Kidney (tissue), 14 donors: ENCODE measurements around the gene MEGF6. TPM values are rescaled to one million over a fixed set of nuclear protein-coding genes. Genes with fewer than 3 reads are reported as not detected.

Experiments
- DNase-seq, 5 donors: peaks; one replicate each; pipeline ENCODE4 v3.0.0-alpha.2; 2013 to 2020
- FAIRE-seq: peaks from 2 replicates; lab custom pipeline; 2012; peaks lifted over from hg19 to GRCh38; lab: Jason Lieb, UNC
- H3K27ac ChIP-seq, 2 donors: one replicate each; pipeline ENCODE4 v1.7.0; 2013; ENCODE audit warnings: low read depth in 2 of 2, low read length in 2 of 2, inconsistent platforms in 1 of 2
- H3K27me3 ChIP-seq: one replicate; pipeline ENCODE4 v1.7.1; 2013; ENCODE audit warnings: low read length, inconsistent platforms; ENCODE audit not compliant: control insufficient read depth, insufficient read depth
- H3K36me3 ChIP-seq, 3 donors: one replicate each; pipeline versions ENCODE4 v1.7.0 to v1.7.1; 2013; ENCODE audit warnings: low read length in 3 of 3, control low read depth in 1 of 3, inconsistent platforms in 1 of 3; ENCODE audit not compliant: insufficient read depth in 3 of 3, control insufficient read depth in 2 of 3
- H3K4me1 ChIP-seq, 3 donors: one replicate each; pipeline versions ENCODE4 v1.7.0 to v1.7.1; 2013; ENCODE audit warnings: low read length in 3 of 3, inconsistent platforms in 1 of 3, low read depth in 1 of 3; ENCODE audit not compliant: control insufficient read depth in 2 of 3, insufficient read depth in 2 of 3
- H3K4me3 ChIP-seq, 3 donors: one replicate each; pipeline versions ENCODE4 v1.7.0 to v1.8.1; 2013; ENCODE audit warnings: low read length in 3 of 3, control low read depth in 1 of 3, inconsistent platforms in 1 of 3
- H3K9ac ChIP-seq, 3 donors: one replicate each; pipeline versions ENCODE4 v1.7.0 to v1.7.1; 2013; ENCODE audit warnings: low read length in 3 of 3, control low read depth in 1 of 3, inconsistent platforms in 1 of 3
- H3K9me3 ChIP-seq, 3 donors: one replicate each; pipeline versions ENCODE4 v1.7.0 to v1.7.1; 2013; ENCODE audit warnings: low read length in 3 of 3, control low read depth in 1 of 3, inconsistent platforms in 1 of 3; ENCODE audit not compliant: control insufficient read depth in 2 of 3, insufficient read depth in 1 of 3
- CTCF ChIP-seq: IDR thresholded peaks from 3 replicates; pipeline ENCODE4 v1.5.1; 2012; ENCODE audit warnings: mild to moderate bottlenecking, moderate library complexity, borderline replicate concordance; ENCODE audit not compliant: insufficient read depth; ENCODE audit errors: extremely low read depth
- intact Hi-C: fragments of 100-400 bp; cut with DNase I; formaldehyde crosslinking; loops from one replicate; pipeline ENCODE4 v1.11.1; 2022
- polyA plus RNA-seq: library from polyadenylated mRNA; stranded (reverse); fragments of 350-450 nt; fragmentation: Illumina TruSeq; extraction: RNeasy Lipid Tissue Mini Kit (QIAGEN cat#74804); gene quantifications from one replicate; pipeline ENCODE4 v1.2.3, GENCODE V29; 2014; ENCODE audit warnings: low read depth, low replicate concordance; ENCODE audit not compliant: insufficient read depth
- total RNA-seq: library from RNA; stranded (reverse); fragmentation: NEBNext Ultra II Directional; extraction: Animal tissue kit (Norgen Biotek cat#: 25700); gene quantifications from one replicate; pipeline ENCODE4 v1.2.1, GENCODE V29; 2021
- donor health status: control.
- donor health status: control.
- donor health status: control.
- donor health status: control.
- donor health status: control.
- donor health status: DM: yes; HTN: yes; CAD: no.
- donor health status: Normal renal cell carcinoma (clear cell type).

Gene MEGF6
- total and polyA plus RNA-seq, 2 donors from 2014 or later, result 2.8 to 10.9 TPM

- H3K36me3 ChIP-seq, result peaks cover 0 to 8% (median 3%) of the 10 kb centered on the region in 3 donors
- no peak for FAIRE-seq
- no peak for TF ChIP-seq CTCF
These were observed 34.5 kb upstream of the MEGF6 start for GRCh38 chr1:3645666-3646355.

DNA sequence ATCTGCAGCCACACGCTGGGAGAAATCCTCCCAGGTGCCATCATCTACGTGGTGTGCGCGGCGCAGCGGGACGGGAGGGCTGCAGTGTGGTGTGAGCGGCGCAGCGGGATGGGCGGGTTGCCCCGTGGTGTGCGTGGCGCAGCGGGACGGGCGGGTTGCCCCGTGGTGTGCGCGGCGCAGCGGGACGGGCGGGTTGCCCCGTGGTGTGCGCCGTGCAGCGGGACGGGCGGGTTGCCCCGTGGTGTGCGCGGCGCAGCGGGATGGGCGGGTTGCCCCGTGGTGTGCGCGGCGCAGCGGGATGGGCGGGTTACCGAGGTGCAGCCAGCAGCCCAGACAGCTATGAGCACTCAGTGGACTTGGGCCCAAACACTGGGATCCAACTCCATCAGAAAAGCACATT is 33.9 kb upstream of the MEGF6 start:
- Histone ChIP-seq H3K27me3 (peaks cover 2% of the 10 kb centered on the region), H3K4me1 (peaks cover 0 to 8% (median 0%) of the 10 kb centered on the region in 3 donors), H3K4me3 (no peak overlapping the region), H3K9ac (no peak overlapping the region), H3K27ac (no peak overlapping the region), H3K9me3 (no peaks in the 10 kb centered on the region), H3K36me3 (peaks cover 0 to 8% (median 3%) of the 10 kb centered on the region in 3 donors)
- DNase-seq (peak in 1 of 5 donors; percentile 23), FAIRE-seq (no peak)
- no peak for TF ChIP-seq CTCF
- intact Hi-C loops, result no loop called here

More at GRCh38 chr1:3645666-3646355, 34.5 kb upstream of the MEGF6 start:
- no peaks in the 10 kb centered on the region for H3K9me3 ChIP-seq
- intact Hi-C loops, result no loop called here
- H3K9ac ChIP-seq, result no peak overlapping the region
- peak in 1 of 5 donors; percentile 46 for DNase-seq
- H3K27ac ChIP-seq, result no peak overlapping the region
- peaks cover 4% of the 10 kb centered on the region for H3K27me3 ChIP-seq
- H3K4me3 ChIP-seq, result no peak overlapping the region
- peaks cover 0 to 10% (median 0%) of the 10 kb centered on the region in 3 donors for H3K4me1 ChIP-seq

DNA sequence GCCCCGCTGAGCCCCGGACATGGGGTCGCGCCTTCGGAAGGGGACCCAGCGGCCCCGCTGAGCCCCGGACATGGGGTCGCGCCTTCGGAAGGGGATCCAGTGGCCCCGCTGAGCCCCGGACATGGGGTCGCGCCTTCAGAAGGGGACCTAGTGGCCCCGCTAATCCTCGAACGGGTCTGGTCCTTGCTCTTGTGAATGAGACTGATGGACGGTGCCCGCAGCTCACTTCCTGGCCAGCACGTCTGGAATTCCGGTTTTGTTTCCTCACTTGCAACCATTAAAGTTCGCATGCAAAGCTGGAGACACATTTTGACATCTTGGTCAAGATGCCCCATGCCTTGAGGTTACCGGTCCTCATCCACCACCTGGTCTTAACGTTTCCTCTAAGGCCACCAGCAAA is 33.0 kb upstream of the MEGF6 start:
- Histone ChIP-seq H3K36me3 (peaks cover 0 to 9% (median 3%) of the 10 kb centered on the region in 3 donors), H3K27ac (no peak overlapping the region), H3K4me3 (no peak overlapping the region), H3K27me3 (no peaks in the 10 kb centered on the region), H3K9me3 (no peaks in the 10 kb centered on the region), H3K9ac (no peak overlapping the region), H3K4me1 (peaks cover 0 to 6% (median 0%) of the 10 kb centered on the region in 3 donors)
- intact Hi-C loops, result no loop called here
- FAIRE-seq, result no peak
- no peak for TF ChIP-seq CTCF
- DNase-seq, result peak in 1 of 5 donors; percentile 45
